Ovary (tissue), 9 donors: ENCODE data around the gene TMEM95. TPM values are rescaled to one million over a fixed set of nuclear protein-coding genes. Genes with fewer than 3 reads are reported as not detected.

Experiments
- DNase-seq, 5 donors: peaks; one replicate each; pipeline ENCODE4 v3.0.0-alpha.2; 2019 to 2020
- H3K27ac ChIP-seq, 2 donors: fragments of 200-600 bp; one replicate each; pipeline versions ENCODE4 v1.5.1 to v1.8.0; 2019 to 2022
- H3K27me3 ChIP-seq: fragments of 200-600 bp; one replicate; pipeline ENCODE4 v1.8.0; 2022
- H3K36me3 ChIP-seq: fragments of 200-600 bp; sonication (generic); one replicate; pipeline ENCODE4 v1.5.1; 2019
- H3K4me1 ChIP-seq: one replicate; pipeline ENCODE4 v1.8.1; 2013; ENCODE audit warnings: mild to moderate bottlenecking, moderate library complexity; ENCODE audit not compliant: insufficient read depth
- H3K4me3 ChIP-seq: fragments of 200-600 bp; sonication (generic); one replicate; pipeline ENCODE4 v1.5.1; 2017
- H3K9me3 ChIP-seq, 2 donors: fragments of 200-600 bp in 1 of 2; sonication (generic) in 1 of 2; one replicate each; pipeline versions ENCODE4 v1.5.1 to v1.8.1; 2013 to 2019; ENCODE audit warnings: mild to moderate bottlenecking in 1 of 2, moderate library complexity in 1 of 2
- CTCF ChIP-seq, 3 donors: fragments of 450-650 bp in 2 of 3; fragments of 200-600 bp in 1 of 3; IDR thresholded peaks; one replicate each; pipeline versions ENCODE4 v1.5.1 to v1.8.0; 2016 to 2022; ENCODE audit warnings: antibody characterized with exemption in 3 of 3, mild to moderate bottlenecking in 1 of 3
- EP300 ChIP-seq: sonication (generic); formaldehyde crosslinking; IDR thresholded peaks from one replicate; pipeline ENCODE4 v1.6.1; 2017; ENCODE audit warnings: antibody characterized with exemption
- POLR2A ChIP-seq: fragments of 450-650 bp; IDR thresholded peaks from one replicate; pipeline ENCODE4 v1.6.1; 2017; ENCODE audit warnings: antibody characterized with exemption, mild to moderate bottlenecking, moderate library complexity
- WGBS, 3 donors: extraction: QIAGEN DNeasy Blood & Tissue Kit in 1 of 3; methylation state at CpG; one replicate each; pipeline versions ENCODE4 v1.1.5 to v1.1.7; 2013 to 2017; 5-methylcytosine and 5-hydroxymethylcytosine counted together
- intact Hi-C, 4 donors: fragments of 100-400 bp; cut with DNase I; formaldehyde crosslinking; loops; one replicate each; pipeline versions ENCODE4 v1.11.0 to v1.15.1; 2022 to 2023
- polyA plus RNA-seq, 2 donors: library from polyadenylated mRNA; stranded (reverse); fragments of 200-250 nt in 1 of 2; fragments of 350-450 nt in 1 of 2; fragmentation: Illumina TruSeq in 1 of 2; extraction: RNeasy Lipid Tissue Mini Kit (QIAGEN cat#74804) in 1 of 2; gene quantifications; one replicate each; pipeline ENCODE4 v1.2.3, GENCODE V29; 2013 to 2014
- total RNA-seq, 7 donors: library from RNA; depleted of rRNA in 2 of 7; stranded (reverse); fragments of >200 nt in 2 of 7; fragmentation: NEBNext Ultra II Directional in 3 of 7; extraction: Animal tissue kit (Norgen Biotek cat#: 25700) in 3 of 7; gene quantifications; one replicate each; pipeline versions ENCODE4 v1.1.0 to v1.2.4, GENCODE V29; 2016 to 2023
- donor health status: DM: no; HTN: no; CAD: no; lungs with moderate emphysema.
- donor health status: DM: no; HTN: no; CAD: no.
- donor health status: Bipolar disorder and iron deficiency.
- donor health status: DM: yes; HTN: yes; CAD: no.
- donor health status: DM: no; HTN: no; CAD: no.
- donor health status: DM: yes; HTN: yes; CAD: no.

TMEM95 gene
- total and polyA plus RNA-seq, 9 donors, result not detected

- no peaks in the 10 kb centered on the region for H3K36me3 ChIP-seq
- H3K4me3 ChIP-seq, result no peak overlapping the region
- no peaks in the 10 kb centered on the region for H3K27me3 ChIP-seq
- peak in 2 of 5 donors; percentile 20 to 25 for DNase-seq
- no peaks in the 10 kb centered on the region for H3K9me3 ChIP-seq
- intact Hi-C loops, result no loop called here
- no peak overlapping the region for H3K27ac ChIP-seq
- WGBS, 3 donors, result 82 to 86% (median 85%) methylated on average over 11 of the region's 11 CpGs
- peaks cover 5% of the 10 kb centered on the region for H3K4me1 ChIP-seq
- no peak for TF ChIP-seq POLR2A
- TF ChIP-seq CTCF (IDR thresholded peaks at IDR 0.05), result no peak
- no peak for TF ChIP-seq EP300
Measured at GRCh38 chr17:7326186-7326585, 28.8 kb upstream of the TMEM95 start.

- TF ChIP-seq CTCF (IDR thresholded peaks at IDR 0.05) (no peak), POLR2A (no peak), EP300 (no peak)
- H3K4me1 ChIP-seq, result peaks cover 5% of the 10 kb centered on the region
- intact Hi-C loops, result no loop called here
- no peaks in the 10 kb centered on the region for H3K9me3 ChIP-seq
- no peak overlapping the region for H3K4me3 ChIP-seq
- WGBS, 3 donors, result 78 to 88% (median 85%) methylated on average over 7 of the region's 7 CpGs
- DNase-seq, result no peak
- H3K27ac ChIP-seq, result no peak overlapping the region
- H3K27me3 ChIP-seq, result no peaks in the 10 kb centered on the region
- no peaks in the 10 kb centered on the region for H3K36me3 ChIP-seq
Measured at GRCh38 chr17:7327056-7327455, 27.9 kb upstream of the TMEM95 start.

- Histone ChIP-seq H3K36me3 (no peaks in the 10 kb centered on the region), H3K27me3 (no peaks in the 10 kb centered on the region), H3K4me3 (no peak overlapping the region), H3K9me3 (no peaks in the 10 kb centered on the region), H3K27ac (no peak overlapping the region), H3K4me1 (peaks cover 5% of the 10 kb centered on the region)
- no peak for DNase-seq
- intact Hi-C loops, result no loop called here
- no peak for TF ChIP-seq POLR2A
- TF ChIP-seq EP300, result no peak
- TF ChIP-seq CTCF (IDR thresholded peaks at IDR 0.05), result no peak
- 77 to 79% (median 78%) methylated on average over 17 of the region's 17 CpGs for WGBS, 3 donors
Measured at GRCh38 chr17:7327501-7327900, 27.5 kb upstream of the TMEM95 start.

GRCh38 chr17:7328009-7328408 is 26.9 kb upstream of the TMEM95 start:
- Histone ChIP-seq H3K4me1 (peaks cover 5% of the 10 kb centered on the region), H3K27me3 (no peaks in the 10 kb centered on the region), H3K36me3 (no peaks in the 10 kb centered on the region), H3K4me3 (no peak overlapping the region), H3K9me3 (no peaks in the 10 kb centered on the region), H3K27ac (no peak overlapping the region)
- no peak for TF ChIP-seq EP300
- TF ChIP-seq POLR2A, result no peak
- no peak for TF ChIP-seq CTCF (IDR thresholded peaks at IDR 0.05)
- 48 to 74% (median 63%) methylated on average over 1 of the region's 1 CpG for WGBS, 3 donors
- intact Hi-C loops, result no loop called here
- DNase-seq, result no peak
